M059J (cell line): ENCODE measurements around the gene MATN1. TPM values are rescaled to one million over a fixed set of nuclear protein-coding genes. Genes with fewer than 3 reads are reported as not detected.

Source experiments
- DNase-seq: peaks from one replicate; pipeline ENCODE4 v3.0.0-alpha.2; 2012; ENCODE audit warnings: low read depth
- total RNA-seq: library from RNA; depleted of rRNA; stranded (reverse); fragments of >200 nt; shearing (Covaris generic); gene quantifications from 2 replicates; pipeline ENCODE4 v1.2.3, GENCODE V29; 2014; rRNA removed

MATN1 gene
- total RNA-seq, 1 experiment from 2014 or later = not detected

- no peak for DNase-seq
Observed at GRCh38 chr1:30662291-30662840, 61.0 kb downstream of the MATN1 start.

- no peak for DNase-seq
Observed at GRCh38 chr1:30661311-30661710, 62.1 kb downstream of the MATN1 start.

Other genes with a start within 250 kb of the MATN1 start
- gene LAPTM5, start 34.2 kb upstream of the MATN1 start, total RNA-seq = 3.4 and 4.1 TPM in 2 replicates
- gene SDC3, start 185.2 kb upstream of the MATN1 start, total RNA-seq = 17.1 and 49.2 TPM in 2 replicates